SKM-1 treated with dmso at 0.1 percent for 144 hours (cell line): Measurements from ENCODE around the gene RENBP.

ENCODE experiments used
- DNase-seq: peaks from one replicate; lab custom pipeline; 2025; ENCODE audit not compliant: unreplicated experiment; lab: John Stamatoyannopoulos, UW

The RENBP gene

GRCh38 chrX:153921511-153922446, 22.7 kb downstream of the RENBP start:
- no peak for DNase-seq

- DNase-seq: no peak
These were observed 23.4 kb downstream of the RENBP start for GRCh38 chrX:153921070-153921469.

GRCh38 chrX:153920546-153920945, 23.9 kb downstream of the RENBP start:
- DNase-seq: no peak

- no peak for DNase-seq
These were observed 25.2 kb downstream of the RENBP start for GRCh38 chrX:153919281-153919680.

- no peak for DNase-seq
These were observed 26.6 kb downstream of the RENBP start for GRCh38 chrX:153917869-153918268.

GRCh38 chrX:153913701-153914100, 30.7 kb downstream of the RENBP start:
- DNase-seq: no peak

GRCh38 chrX:153913211-153913610, 31.2 kb downstream of the RENBP start:
- no peak for DNase-seq

GRCh38 chrX:153911798-153912197, 32.6 kb downstream of the RENBP start:
- DNase-seq: no peak

GRCh38 chrX:153910446-153910845, 34.0 kb downstream of the RENBP start:
- DNase-seq: no peak

GRCh38 chrX:153909980-153910360, 34.5 kb downstream of the RENBP start:
- no peak for DNase-seq

- no peak for DNase-seq
These were observed 35.1 kb downstream of the RENBP start for GRCh38 chrX:153909024-153909979.

GRCh38 chrX:153908219-153908860, 36.1 kb downstream of the RENBP start:
- DNase-seq: no peak

GRCh38 chrX:153907456-153907855, 37.0 kb downstream of the RENBP start:
- no peak for DNase-seq

GRCh38 chrX:153906126-153906917, 38.1 kb downstream of the RENBP start:
- DNase-seq: no peak

GRCh38 chrX:153905481-153906095, 38.9 kb downstream of the RENBP start:
- no peak for DNase-seq

GRCh38 chrX:153903991-153904957, 40.2 kb downstream of the RENBP start, which contains the start of gene AVPR2:
Gene AVPR2 (plus strand): TSS chrX:153904673. CDS start chrX:153905146, 473 bp downstream.
- DNase-seq: no peak

GRCh38 chrX:153903238-153903980, 41.0 kb downstream of the RENBP start:
- no peak for DNase-seq

GRCh38 chrX:153902385-153902784, 42.1 kb downstream of the RENBP start:
- no peak for DNase-seq
